ENCODE results near the gene GJB5. TPM values are rescaled to one million over a fixed set of nuclear protein-coding genes. Genes with fewer than 3 reads are reported as not detected.

Gene GJB5
- total and polyA plus RNA-seq, 2 donors from 2014 or later: not detected

DNA sequence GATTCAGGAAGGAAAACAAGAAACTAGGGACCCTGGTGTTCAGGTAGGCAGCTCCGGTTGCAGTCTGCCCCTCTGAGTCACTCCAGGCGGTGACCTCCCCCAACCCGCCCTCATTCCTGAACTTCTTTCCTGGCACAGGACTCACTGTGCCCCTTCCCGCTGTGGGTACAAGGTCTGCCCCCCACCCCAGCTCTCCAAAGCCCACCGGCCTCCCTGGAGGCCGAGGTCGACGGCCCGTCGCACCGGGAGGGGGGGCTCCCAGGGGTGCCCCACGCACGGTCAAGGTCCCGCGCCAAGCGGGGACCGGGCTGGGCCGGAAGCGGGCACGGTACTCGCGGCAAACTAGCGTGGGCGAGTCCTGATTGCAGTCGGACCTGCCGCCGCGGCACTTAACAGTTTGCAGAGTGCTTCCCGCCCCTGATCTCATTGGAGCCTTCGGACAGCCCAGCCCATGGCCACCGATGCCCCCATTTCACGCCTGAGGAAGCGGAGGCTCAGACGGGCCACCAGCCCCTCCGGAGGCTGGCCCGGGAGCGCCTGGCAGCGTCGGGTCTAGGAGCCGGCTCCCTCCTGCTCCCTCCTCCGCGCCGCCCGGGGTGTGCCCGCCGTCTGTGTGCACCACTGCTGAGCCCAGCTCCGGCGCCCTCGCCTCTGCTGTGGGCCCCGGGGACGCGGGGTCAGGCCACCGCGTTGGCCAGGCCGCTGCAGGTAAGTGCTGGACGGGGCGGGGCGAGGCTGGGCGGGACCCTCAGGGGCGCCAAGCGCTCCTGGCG lies 26.4 kb downstream of the GJB5 start, which contains the start of gene GJB3:
TSS of gene GJB3 (plus strand) at position 144 of the 773 bp plus-strand sequence. CDS start 3,549 bp downstream, outside the sequence.
- H3K9me3 ChIP-seq (ENCODE audit: control insufficient read depth in 2 of 3, insufficient read depth in 1 of 3, low read length in 3 of 3): no peaks in the 10 kb centered on the region
- FAIRE-seq (no peak), DNase-seq (peak in 2 of 5 donors; percentile 19 to 21)
- peaks cover 9% of the 10 kb centered on the region for H3K27me3 ChIP-seq (ENCODE audit: control insufficient read depth, insufficient read depth, low read length)
- H3K36me3 ChIP-seq (ENCODE audit: control insufficient read depth in 2 of 3, insufficient read depth in 3 of 3, low read length in 3 of 3): no peaks in the 10 kb centered on the region
- H3K9ac ChIP-seq (ENCODE audit: low read length in 3 of 3): no peak within 1 kb of the TSS
- H3K4me1 ChIP-seq (ENCODE audit: control insufficient read depth in 2 of 3, insufficient read depth in 2 of 3, low read depth in 1 of 3, low read length in 3 of 3): no peaks in the 10 kb centered on the region
- intact Hi-C loops (cut with DNase I): no loop called here
- no peak within 1 kb of the TSS for H3K27ac ChIP-seq (ENCODE audit: low read depth in 2 of 2, low read length in 2 of 2)
- TF ChIP-seq, protein P1, sequence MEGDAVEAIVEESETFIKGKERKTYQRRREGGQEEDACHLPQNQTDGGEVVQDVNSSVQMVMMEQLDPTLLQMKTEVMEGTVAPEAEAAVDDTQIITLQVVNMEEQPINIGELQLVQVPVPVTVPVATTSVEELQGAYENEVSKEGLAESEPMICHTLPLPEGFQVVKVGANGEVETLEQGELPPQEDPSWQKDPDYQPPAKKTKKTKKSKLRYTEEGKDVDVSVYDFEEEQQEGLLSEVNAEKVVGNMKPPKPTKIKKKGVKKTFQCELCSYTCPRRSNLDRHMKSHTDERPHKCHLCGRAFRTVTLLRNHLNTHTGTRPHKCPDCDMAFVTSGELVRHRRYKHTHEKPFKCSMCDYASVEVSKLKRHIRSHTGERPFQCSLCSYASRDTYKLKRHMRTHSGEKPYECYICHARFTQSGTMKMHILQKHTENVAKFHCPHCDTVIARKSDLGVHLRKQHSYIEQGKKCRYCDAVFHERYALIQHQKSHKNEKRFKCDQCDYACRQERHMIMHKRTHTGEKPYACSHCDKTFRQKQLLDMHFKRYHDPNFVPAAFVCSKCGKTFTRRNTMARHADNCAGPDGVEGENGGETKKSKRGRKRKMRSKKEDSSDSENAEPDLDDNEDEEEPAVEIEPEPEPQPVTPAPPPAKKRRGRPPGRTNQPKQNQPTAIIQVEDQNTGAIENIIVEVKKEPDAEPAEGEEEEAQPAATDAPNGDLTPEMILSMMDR (IDR thresholded peaks at IDR 0.05; ENCODE audit: borderline replicate concordance, extremely low read depth, insufficient read depth): no peak
- H3K4me3 ChIP-seq (ENCODE audit: low read length in 3 of 3): peak within 1 kb of the TSS in 1 of 3 donors; percentile 29

DNA sequence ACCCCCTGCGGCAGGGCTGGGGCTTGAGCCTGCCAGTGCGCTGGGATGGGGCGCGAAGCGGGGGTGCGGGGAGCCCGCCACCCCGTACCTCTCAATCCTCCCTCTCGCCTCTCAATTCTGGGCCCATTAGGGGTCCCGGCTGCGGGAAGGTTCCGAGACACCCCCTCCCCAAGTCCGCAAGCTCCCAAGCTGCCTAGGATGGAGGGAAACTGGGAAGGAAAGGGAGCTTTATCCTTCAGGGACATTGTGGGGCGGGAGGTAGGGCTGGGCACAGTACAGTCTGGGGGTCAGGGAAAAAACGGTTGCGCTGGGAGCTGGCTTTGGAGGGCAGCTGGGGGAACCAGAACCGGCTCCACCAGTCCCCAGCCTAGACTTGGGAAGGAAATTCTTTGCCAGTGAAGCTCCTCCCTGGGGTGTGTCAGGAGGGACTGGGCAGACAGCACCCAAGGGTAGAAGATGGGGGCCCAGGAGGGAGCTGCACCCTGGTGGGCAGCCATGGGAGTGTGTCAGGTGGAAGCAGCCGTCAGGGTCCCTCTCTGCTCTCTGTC lies 27.1 kb downstream of the GJB5 start:
- TF ChIP-seq, protein P1 (IDR thresholded peaks at IDR 0.05; ENCODE audit: borderline replicate concordance, extremely low read depth, insufficient read depth): no peak
- no peak for FAIRE-seq
- intact Hi-C loops (cut with DNase I): no loop called here
- Histone ChIP-seq H3K4me1 (ENCODE audit: control insufficient read depth in 2 of 3, insufficient read depth in 2 of 3, low read depth in 1 of 3, low read length in 3 of 3) (no peaks in the 10 kb centered on the region), H3K36me3 (ENCODE audit: control insufficient read depth in 2 of 3, insufficient read depth in 3 of 3, low read length in 3 of 3) (no peaks in the 10 kb centered on the region), H3K27me3 (ENCODE audit: control insufficient read depth, insufficient read depth, low read length) (peaks cover 9% of the 10 kb centered on the region), H3K9ac (ENCODE audit: low read length in 3 of 3) (no peak overlapping the region), H3K9me3 (ENCODE audit: control insufficient read depth in 2 of 3, insufficient read depth in 1 of 3, low read length in 3 of 3) (no peaks in the 10 kb centered on the region), H3K4me3 (ENCODE audit: low read length in 3 of 3) (no peak overlapping the region), H3K27ac (ENCODE audit: low read depth in 2 of 2, low read length in 2 of 2) (no peak overlapping the region)
- DNase-seq: peak in 2 of 5 donors; percentile 17 to 31

DNA sequence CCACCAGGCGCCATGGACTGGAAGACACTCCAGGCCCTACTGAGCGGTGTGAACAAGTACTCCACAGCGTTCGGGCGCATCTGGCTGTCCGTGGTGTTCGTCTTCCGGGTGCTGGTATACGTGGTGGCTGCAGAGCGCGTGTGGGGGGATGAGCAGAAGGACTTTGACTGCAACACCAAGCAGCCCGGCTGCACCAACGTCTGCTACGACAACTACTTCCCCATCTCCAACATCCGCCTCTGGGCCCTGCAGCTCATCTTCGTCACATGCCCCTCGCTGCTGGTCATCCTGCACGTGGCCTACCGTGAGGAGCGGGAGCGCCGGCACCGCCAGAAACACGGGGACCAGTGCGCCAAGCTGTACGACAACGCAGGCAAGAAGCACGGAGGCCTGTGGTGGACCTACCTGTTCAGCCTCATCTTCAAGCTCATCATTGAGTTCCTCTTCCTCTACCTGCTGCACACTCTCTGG lies 29.9 kb downstream of the GJB5 start:
- no peak overlapping the region for H3K4me3 ChIP-seq (ENCODE audit: low read length in 3 of 3)
- DNase-seq: no peak
- no peak overlapping the region for H3K9ac ChIP-seq (ENCODE audit: low read length in 3 of 3)
- peaks cover 9% of the 10 kb centered on the region for H3K27me3 ChIP-seq (ENCODE audit: control insufficient read depth, insufficient read depth, low read length)
- TF ChIP-seq, protein P1 (IDR thresholded peaks at IDR 0.05; ENCODE audit: borderline replicate concordance, extremely low read depth, insufficient read depth): no peak
- H3K36me3 ChIP-seq (ENCODE audit: control insufficient read depth in 2 of 3, insufficient read depth in 3 of 3, low read length in 3 of 3): no peaks in the 10 kb centered on the region
- no peak overlapping the region for H3K27ac ChIP-seq (ENCODE audit: low read depth in 2 of 2, low read length in 2 of 2)
- H3K4me1 ChIP-seq (ENCODE audit: control insufficient read depth in 2 of 3, insufficient read depth in 2 of 3, low read depth in 1 of 3, low read length in 3 of 3): peaks cover 0 to 3% (median 0%) of the 10 kb centered on the region in 3 donors
- FAIRE-seq: no peak
- H3K9me3 ChIP-seq (ENCODE audit: control insufficient read depth in 2 of 3, insufficient read depth in 1 of 3, low read length in 3 of 3): no peaks in the 10 kb centered on the region
- intact Hi-C loops (cut with DNase I): no loop called here

All from kidney (tissue), 14 donors.